NCI-H1417 (cell line): ENCODE measurements around the gene CDH3.

Source experiments
- DNase-seq, 3 experiments: peaks; one replicate each; lab custom pipeline; 2025; lab: John Stamatoyannopoulos, UW

CDH3 gene

DNA sequence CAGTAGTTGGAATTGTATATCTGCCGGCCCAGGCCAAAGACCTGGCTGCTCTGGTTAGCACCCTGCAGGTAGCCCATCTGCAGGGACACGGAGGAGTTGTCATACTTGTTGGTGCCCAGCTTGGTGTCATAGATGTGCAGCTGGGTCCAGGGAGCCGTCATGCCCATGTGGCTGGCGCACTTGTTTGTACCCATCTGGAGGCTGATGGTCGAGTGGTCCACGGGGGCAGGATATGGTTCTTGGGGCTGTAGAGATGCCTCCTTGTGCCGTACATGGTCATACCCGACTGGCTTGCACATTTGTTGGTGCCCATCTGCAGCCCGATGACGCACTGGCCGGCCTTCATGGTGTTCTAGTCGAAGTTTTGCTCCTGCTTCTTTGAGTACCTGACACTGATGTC lies 6.0 kb downstream of the CDH3 start:
- no peak for DNase-seq

DNA sequence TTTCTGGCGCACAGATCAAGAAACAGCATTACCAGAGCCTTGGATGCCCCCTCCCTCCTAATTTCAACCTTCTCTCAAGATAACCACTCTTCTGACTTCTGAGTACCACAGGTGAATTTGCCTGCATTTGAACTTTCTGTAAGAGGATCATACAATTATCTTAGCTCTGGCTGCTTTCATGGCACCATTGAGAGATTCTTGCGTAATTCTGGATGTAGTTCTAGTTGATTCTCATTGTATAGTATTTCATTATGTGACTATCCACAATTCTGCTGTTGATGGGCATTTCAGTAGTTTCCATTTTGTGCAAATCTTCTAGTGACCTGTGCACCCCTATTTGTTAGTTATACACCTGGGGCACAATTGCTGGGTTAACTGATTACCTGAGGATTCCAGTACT lies 7.5 kb downstream of the CDH3 start:
- no peak for DNase-seq

- no peak for DNase-seq
Observed at GRCh38 chr16:68655806-68656205, 10.7 kb downstream of the CDH3 start.

DNA sequence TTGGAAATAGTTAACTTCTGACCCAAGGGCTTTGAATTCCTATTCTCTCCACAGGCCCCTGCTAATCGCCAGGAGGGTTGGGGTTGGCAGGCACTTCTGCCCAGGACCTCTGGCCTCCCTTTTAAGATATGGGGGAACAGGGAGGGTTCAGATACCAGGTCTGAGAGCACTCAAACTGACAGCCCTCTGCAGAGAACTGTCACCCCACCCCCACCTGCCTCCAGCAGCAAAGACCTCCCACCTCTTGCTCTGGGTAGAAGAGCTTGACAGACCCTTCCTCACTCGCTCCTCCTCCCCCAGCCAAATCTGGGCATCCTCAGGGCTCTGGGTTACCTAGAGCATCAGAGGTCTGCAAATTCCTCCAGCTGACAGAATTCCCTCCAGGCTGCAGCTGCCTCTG lies 11.6 kb downstream of the CDH3 start:
- DNase-seq = no peak

DNA sequence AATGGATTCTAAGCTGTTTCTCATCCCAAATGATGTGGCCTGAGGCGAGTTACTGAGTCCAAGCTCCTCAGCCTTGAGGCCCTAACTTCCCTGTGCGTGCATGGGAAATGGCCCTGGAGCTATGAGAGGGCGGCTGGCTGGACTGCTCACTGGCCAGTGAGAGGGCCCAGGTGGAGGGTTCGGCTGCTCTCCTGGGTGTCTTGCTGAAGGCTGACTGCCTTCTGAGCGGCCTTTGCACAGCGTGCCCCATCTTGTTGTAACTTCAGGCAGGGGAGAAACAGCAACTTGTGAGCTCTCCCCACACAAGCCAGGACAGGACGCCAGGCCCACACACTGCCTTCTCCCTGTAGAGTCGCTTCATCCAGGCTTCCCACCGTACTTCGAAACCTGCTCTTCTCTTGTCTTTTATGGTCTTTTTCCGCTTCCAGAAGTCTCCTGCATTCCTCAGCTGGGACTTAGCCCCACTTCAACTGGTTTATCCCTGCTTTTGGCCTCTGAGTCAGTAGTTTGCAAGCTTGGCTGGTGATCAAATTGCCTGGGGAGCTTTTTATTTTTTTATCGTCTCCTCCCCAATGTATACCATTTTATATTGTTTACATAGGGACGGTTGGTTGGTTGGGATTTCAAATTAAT lies 13.3 kb downstream of the CDH3 start:
- no peak for DNase-seq

DNA sequence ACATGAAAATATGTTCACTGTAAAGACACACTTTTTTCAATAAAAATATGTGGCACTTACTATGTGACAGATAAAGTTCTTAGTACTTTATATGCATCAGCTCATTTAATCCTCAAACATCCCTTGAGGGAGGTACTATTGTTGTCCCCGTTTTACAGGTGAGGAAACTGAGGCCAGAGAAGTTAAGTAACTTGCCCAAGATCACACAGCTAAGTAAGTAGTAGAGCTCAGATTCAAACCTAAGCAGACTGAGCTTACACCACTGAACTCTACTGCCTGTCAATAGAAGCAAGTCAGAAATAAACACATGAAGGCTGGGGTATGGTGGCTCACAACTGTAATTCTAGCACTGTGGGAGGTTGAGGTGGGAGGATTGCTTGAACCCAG lies 13.9 kb downstream of the CDH3 start:
- DNase-seq = no peak

DNA sequence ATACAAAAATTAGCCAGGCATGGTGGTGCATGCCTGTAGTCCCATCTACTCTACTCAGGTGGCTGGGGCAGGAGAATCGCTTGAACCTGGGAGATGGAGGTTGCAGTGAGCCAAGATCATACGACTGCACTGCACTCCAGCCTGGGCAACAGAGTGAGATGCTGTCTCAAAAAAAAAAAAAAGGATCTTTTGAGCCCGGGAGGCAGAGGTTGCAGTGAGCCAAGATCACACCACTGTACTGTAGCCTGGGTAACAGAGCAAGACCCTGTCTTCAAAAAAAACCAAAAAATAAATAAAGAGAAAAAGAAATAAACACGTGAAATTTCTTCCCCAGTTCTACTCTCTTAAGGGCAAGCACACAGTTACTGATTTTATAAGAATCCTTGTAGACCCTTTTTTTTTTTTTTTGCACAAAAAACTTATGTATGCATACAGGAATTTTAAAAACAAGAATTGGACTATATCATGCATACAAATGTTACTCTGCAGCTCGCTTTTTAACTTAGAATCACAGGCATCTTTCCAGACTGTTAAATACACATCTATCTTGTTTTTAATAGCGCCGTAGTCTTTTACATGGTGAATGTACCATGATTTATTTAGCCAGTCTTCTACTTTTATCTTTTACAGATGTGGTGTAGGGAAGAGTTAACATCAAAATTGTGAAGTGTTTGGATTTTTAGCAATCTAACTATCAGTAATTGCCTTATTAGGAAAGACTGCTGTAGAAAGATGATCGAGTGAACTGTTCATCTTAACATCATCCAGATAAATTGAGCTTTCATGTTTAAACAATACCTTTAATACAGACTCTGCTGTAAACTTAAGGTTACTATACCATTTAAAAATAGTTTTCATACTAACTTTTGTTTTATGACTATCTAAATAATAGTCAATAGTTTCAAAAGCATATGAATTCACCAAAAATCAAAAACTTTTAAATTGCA lies 14.6 kb downstream of the CDH3 start:
- no peak for DNase-seq

- DNase-seq = no peak
Observed at GRCh38 chr16:68660359-68660795, 15.3 kb downstream of the CDH3 start.

- no peak for DNase-seq
Observed at GRCh38 chr16:68662035-68662434, 16.9 kb downstream of the CDH3 start.

DNA sequence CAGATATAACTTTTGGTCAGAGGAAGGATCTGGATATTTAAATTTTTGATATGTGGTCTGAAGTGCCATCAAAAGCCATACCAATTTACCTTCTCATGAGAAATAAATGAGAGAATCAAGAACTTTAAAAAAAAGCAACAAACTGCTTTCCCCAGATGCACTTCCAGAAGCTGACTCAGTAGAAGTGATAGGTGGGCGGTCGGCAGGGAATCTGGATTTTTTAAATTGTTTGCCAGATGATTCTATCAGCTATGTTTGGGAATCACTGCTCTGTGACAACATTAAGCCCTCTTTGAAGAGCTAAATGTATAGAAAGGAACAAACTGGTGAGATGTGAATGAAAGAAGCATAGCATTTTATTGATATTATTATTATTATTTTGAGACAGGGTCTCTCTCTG lies 19.2 kb downstream of the CDH3 start:
- no peak for DNase-seq

- DNase-seq = no peak
Observed at GRCh38 chr16:68665501-68665900, 20.4 kb downstream of the CDH3 start.

DNA sequence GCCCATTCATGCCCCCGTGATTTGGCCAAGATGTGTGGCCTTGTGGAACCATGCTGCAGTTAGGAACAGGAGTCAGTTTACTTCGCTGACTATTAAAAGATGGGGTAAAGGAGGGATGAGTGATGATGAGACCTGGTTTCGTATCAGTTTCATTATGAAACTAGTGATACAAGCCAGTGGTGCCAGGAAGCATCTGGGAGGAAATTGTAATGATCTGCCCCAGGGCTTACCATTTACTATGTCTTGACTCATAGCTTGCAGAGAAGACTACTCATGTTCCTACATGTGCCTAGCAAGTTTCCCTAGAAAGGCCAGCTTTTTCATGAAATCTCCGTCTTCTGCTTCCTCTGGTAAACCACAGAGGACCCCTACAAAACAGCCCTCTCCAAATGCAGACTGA lies 23.2 kb downstream of the CDH3 start:
- DNase-seq = no peak

GRCh38 chr16:68676113-68676860 lies 31.2 kb downstream of the CDH3 start:
- DNase-seq = no peak

- no peak for DNase-seq
Observed at GRCh38 chr16:68681038-68681437, 35.9 kb downstream of the CDH3 start.

DNA sequence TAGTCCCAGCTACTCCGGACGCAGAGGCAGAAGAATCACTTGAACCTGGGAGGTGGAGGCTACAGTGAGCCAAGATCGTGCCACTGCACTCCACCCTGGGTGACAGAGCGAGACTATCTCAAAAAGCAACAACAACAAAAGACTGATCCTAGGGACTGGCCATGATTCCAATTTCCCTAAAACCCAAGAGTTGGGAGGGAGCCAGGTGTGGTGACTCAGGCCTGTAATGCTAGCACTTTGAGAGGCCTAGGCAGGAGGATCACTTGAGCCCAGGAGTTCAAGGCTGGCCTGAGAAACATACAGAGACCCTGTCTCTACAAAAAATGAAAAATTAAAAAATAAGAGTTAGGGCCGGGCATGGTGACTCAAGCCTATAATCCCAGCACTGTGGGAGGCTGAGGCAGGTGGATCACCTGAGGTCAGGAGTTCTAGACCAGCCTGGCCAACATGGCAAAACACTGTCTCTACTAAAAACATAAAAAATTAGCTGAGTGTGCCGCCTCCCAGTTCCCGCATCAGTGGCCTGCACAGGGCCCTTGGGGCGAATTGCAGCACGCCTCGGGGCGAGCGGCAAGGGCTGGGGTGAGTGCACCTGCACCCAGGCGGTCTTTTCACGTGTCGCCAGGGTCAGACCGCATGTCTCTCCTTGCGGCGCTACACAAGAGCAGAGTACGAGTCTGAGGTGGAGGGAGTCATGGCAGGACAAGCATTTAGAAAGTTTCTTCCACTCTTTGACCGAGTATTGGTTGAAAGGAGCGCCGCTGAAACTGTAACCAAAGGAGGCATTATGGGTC lies 40.8 kb downstream of the CDH3 start:
- no peak for DNase-seq

GRCh38 chr16:68686905-68687304 lies 41.8 kb downstream of the CDH3 start:
- DNase-seq = no peak

DNA sequence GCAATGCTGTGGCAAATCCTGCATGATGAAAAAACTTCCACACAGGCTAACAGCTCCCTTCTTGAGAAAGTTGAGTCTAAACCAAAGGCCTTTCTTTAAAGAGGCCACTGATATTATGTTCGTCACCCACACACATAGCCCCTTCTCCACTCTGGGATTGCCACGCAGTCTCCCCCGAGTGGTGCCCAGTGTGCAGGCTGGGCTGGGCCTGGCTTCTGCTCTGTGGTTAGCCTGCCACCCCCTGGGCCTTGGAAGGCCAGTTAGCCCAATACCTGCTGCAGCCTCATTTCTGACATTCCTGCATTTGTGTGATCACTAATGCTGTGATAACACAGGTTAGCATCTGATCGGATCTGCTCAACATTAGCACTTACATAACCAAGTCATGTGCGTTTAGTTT lies 44.8 kb downstream of the CDH3 start:
- DNase-seq = no peak

GRCh38 chr16:68695575-68695974 lies 50.5 kb downstream of the CDH3 start:
- no peak for DNase-seq

DNA sequence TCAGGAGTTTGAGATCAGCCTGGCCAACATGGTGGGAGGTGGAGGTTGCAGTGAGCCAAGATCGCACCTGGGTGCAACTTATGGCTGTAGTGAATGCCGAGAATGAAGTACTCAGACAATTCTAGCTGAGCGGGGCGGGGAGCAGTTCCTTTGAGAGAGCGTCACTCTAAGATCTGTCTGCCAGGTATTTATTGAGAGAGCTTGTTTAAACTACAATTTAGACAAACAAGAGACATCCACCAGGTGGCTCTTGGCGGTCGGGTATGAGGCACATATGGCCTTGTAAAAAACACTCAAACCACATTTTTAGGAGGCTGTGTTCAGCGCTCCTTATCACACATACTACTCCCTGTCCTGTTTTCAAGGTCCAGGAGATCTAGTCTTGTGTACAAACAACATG lies 51.4 kb downstream of the CDH3 start:
- DNase-seq = peak; percentile 17 to 42 (median 17)

- DNase-seq = no peak
Observed at GRCh38 chr16:68698091-68698490, 53.0 kb downstream of the CDH3 start.

DNA sequence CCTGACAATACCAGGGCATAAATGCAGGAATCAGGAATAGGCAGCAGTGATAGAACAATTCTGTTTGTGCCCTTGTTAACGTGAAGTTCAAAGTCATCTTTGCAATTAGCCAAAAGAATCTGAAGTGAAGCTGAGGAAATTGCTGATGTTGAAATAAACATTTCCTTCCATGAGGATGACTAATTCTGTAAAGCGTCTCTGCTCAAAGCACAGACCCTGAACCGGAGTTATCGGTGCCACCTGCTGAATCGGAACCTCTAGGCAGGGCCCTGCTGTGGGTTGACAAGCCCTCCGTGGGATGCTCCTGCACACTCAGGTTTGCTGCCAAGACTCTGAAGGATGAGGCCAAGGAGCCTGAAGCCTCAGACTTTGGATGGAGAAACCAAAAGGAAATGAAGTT lies 55.0 kb downstream of the CDH3 start:
- no peak for DNase-seq

- DNase-seq = peak in 1 of 3 experiments; percentile 2
Observed at GRCh38 chr16:68700831-68701230, 55.7 kb downstream of the CDH3 start.
